HL-60 (cell line): ENCODE results near the gene DPP10.

Experiments
- DNase-seq, 2 experiments: peaks; one replicate each; pipeline ENCODE4 v3.0.0-alpha.2; 2010 to 2020; ENCODE audit warnings: low read depth in 1 of 2, low spot score in 1 of 2
- H3K27ac ChIP-seq: fragments of 250-450 bp; sonication (Bioruptor Pico); replicated peaks from 2 replicates; pipeline ENCODE4 v1.5.1; 2020; ENCODE audit warnings: mild to moderate bottlenecking, moderate library complexity
- H3K27me3 ChIP-seq: fragments of 250-450 bp; sonication (Bioruptor Pico); 2 replicates; pipeline ENCODE4 v1.5.1; 2021; ENCODE audit warnings: mild to moderate bottlenecking, moderate library complexity; ENCODE audit not compliant: insufficient read depth, poor library complexity, severe bottlenecking
- H3K4me3 ChIP-seq: replicated peaks from 2 replicates; pipeline ENCODE4 v1.5.1; 2011; ENCODE audit warnings: mild to moderate bottlenecking, control low read depth, low read length; ENCODE audit not compliant: insufficient read depth
- CTCF ChIP-seq: IDR thresholded peaks from one replicate; pipeline ENCODE4 v1.5.1; 2011; ENCODE audit warnings: low read length, control low read depth, inconsistent platforms; ENCODE audit not compliant: insufficient read depth
- GABPA ChIP-seq: IDR thresholded peaks from 2 replicates; pipeline ENCODE4 v1.6.1; 2012; ENCODE audit warnings: low read depth
- POLR2AphosphoS5 ChIP-seq: IDR thresholded peaks from 2 replicates; pipeline ENCODE4 v1.6.1; 2012; ENCODE audit warnings: low read depth
- REST ChIP-seq: IDR thresholded peaks from 2 replicates; pipeline ENCODE4 v1.6.1; 2012; ENCODE audit warnings: low read depth; ENCODE audit not compliant: insufficient replicate concordance
- SPI1 ChIP-seq: IDR thresholded peaks from 2 replicates; pipeline ENCODE4 v1.6.1; 2012; ENCODE audit warnings: low read depth, mild to moderate bottlenecking, borderline replicate concordance

The DPP10 gene

GRCh38 chr2:114456566-114456965, 14.1 kb downstream of the DPP10 start:
- TF ChIP-seq CTCF (no peak), SPI1 (no peak), GABPA (no peak), REST (no peak), POLR2AphosphoS5 (no peak)
- DNase-seq, result no peak
- H3K27me3 ChIP-seq, result no peaks in the 10 kb centered on the region
- no peak overlapping the region for H3K27ac ChIP-seq
- H3K4me3 ChIP-seq, result no peak overlapping the region

- H3K4me3 ChIP-seq, result no peak overlapping the region
- TF ChIP-seq GABPA (no peak), REST (no peak), SPI1 (no peak), CTCF (no peak), POLR2AphosphoS5 (no peak)
- DNase-seq, result no peak
- no peak overlapping the region for H3K27ac ChIP-seq
- H3K27me3 ChIP-seq, result no peaks in the 10 kb centered on the region
These were observed 15.5 kb downstream of the DPP10 start for GRCh38 chr2:114457956-114458355.

GRCh38 chr2:114461116-114461515, 18.7 kb downstream of the DPP10 start:
- no peak for DNase-seq
- no peaks in the 10 kb centered on the region for H3K27me3 ChIP-seq
- H3K4me3 ChIP-seq, result no peak overlapping the region
- H3K27ac ChIP-seq, result no peak overlapping the region
- TF ChIP-seq REST, result no peak
- no peak for TF ChIP-seq CTCF
- no peak for TF ChIP-seq GABPA
- no peak for TF ChIP-seq SPI1
- TF ChIP-seq POLR2AphosphoS5, result no peak
